ENCODE results near the gene NINJ1. TPM values are rescaled to one million over a fixed set of nuclear protein-coding genes. Genes with fewer than 3 reads are reported as not detected.

Gene NINJ1
- total RNA-seq, 4 donors from 2014 or later = 28.5 to 58.5 (median 45.7) TPM

DNA sequence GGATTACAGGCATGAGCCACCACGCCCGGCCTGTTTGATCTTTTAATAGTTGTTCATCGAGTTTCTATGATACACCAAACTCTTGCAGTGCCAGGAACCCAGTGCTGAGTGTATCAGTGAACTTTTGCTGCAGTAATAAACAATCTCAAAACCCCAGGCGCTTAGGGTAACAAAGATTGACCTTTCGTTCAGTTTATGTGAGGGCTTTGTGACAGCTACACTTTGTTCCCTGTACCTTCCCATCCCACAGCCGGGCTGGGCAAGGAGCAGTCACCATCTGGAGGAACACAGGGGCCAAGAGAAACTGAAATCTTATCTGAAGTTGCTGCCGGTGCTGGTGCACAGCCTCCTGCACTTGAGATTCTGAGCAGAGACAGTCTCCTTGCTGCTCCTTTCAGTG is 32.6 kb upstream of the NINJ1 start:
- Histone ChIP-seq H3K36me3 (no peaks in the 10 kb centered on the region), H3K4me1 (peaks cover 9 to 19% of the 10 kb centered on the region in 2 donors), H3K27me3 (no peaks in the 10 kb centered on the region), H3K4me3 (no peak overlapping the region), H3K9me3 (no peaks in the 10 kb centered on the region), H3K27ac (peak overlapping the region in 1 of 4 donors; percentile 62)
- DNase-seq = no peak
- TF ChIP-seq POLR2A (IDR thresholded peaks at IDR 0.05) = no peak
- TF ChIP-seq, protein P1, sequence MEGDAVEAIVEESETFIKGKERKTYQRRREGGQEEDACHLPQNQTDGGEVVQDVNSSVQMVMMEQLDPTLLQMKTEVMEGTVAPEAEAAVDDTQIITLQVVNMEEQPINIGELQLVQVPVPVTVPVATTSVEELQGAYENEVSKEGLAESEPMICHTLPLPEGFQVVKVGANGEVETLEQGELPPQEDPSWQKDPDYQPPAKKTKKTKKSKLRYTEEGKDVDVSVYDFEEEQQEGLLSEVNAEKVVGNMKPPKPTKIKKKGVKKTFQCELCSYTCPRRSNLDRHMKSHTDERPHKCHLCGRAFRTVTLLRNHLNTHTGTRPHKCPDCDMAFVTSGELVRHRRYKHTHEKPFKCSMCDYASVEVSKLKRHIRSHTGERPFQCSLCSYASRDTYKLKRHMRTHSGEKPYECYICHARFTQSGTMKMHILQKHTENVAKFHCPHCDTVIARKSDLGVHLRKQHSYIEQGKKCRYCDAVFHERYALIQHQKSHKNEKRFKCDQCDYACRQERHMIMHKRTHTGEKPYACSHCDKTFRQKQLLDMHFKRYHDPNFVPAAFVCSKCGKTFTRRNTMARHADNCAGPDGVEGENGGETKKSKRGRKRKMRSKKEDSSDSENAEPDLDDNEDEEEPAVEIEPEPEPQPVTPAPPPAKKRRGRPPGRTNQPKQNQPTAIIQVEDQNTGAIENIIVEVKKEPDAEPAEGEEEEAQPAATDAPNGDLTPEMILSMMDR (IDR thresholded peaks at IDR 0.05 in 4 of 5, conservative IDR thresholded peaks at IDR 0.05 in 1 of 5) = no peak
- intact Hi-C loops (cut with DNase I; ENCODE audit: low total_unique reads) = no loop called here
- in situ Hi-C loops (cut with MboI; ENCODE audit: low sequenced_read_pairs in 4 of 4) = loop anchor here (10.0 to 25.0 kb wide), 3 partner anchors 138 to 796 kb away; partner anchors contain the start of gene BARX1 (in 2 of the 4)
- ATAC-seq = peak; percentile 12 to 48

DNA sequence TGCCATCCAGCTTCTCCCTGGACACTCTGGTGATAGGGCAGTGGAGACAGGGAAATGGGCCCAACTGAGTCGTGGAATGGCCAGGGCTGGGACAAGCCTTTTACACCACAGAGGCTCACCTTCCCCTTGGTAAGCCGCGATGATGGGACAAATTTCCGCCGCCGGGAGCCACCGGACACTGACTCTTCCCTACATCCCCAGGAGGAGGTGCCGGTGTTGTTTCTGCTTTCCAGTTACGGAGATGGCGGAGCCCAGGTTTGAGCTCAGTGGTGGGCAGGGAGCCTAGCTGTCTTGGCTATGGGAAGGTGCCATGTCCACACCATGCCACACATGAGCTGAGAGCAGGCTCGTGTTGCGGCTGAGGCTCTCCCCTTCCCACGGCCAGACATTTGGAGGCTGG is 30.0 kb upstream of the NINJ1 start:
- intact Hi-C loops (cut with DNase I; ENCODE audit: low total_unique reads) = loop anchor here (5.0 kb wide), 1 partner anchor 43 kb away; no protein-coding TSS in a partner anchor
- DNase-seq (no peak), ATAC-seq (no peak)
- H3K4me1 ChIP-seq = peaks cover 11 to 31% of the 10 kb centered on the region in 2 donors
- TF ChIP-seq, protein P1 (IDR thresholded peaks at IDR 0.05 in 4 of 5, conservative IDR thresholded peaks at IDR 0.05 in 1 of 5) = no peak
- TF ChIP-seq POLR2A (IDR thresholded peaks at IDR 0.05) = no peak
- no peak overlapping the region for H3K27ac ChIP-seq
- H3K4me3 ChIP-seq = no peak overlapping the region
- H3K27me3 ChIP-seq = no peaks in the 10 kb centered on the region
- in situ Hi-C loops (cut with MboI; ENCODE audit: low sequenced_read_pairs in 4 of 4) = loop anchor here (5.0 to 25.0 kb wide), 5 partner anchors 138 to 798 kb away; partner anchors contain the start of gene BARX1 (in 2 of the 4)
- H3K36me3 ChIP-seq = no peaks in the 10 kb centered on the region
- H3K9me3 ChIP-seq = no peaks in the 10 kb centered on the region

DNA sequence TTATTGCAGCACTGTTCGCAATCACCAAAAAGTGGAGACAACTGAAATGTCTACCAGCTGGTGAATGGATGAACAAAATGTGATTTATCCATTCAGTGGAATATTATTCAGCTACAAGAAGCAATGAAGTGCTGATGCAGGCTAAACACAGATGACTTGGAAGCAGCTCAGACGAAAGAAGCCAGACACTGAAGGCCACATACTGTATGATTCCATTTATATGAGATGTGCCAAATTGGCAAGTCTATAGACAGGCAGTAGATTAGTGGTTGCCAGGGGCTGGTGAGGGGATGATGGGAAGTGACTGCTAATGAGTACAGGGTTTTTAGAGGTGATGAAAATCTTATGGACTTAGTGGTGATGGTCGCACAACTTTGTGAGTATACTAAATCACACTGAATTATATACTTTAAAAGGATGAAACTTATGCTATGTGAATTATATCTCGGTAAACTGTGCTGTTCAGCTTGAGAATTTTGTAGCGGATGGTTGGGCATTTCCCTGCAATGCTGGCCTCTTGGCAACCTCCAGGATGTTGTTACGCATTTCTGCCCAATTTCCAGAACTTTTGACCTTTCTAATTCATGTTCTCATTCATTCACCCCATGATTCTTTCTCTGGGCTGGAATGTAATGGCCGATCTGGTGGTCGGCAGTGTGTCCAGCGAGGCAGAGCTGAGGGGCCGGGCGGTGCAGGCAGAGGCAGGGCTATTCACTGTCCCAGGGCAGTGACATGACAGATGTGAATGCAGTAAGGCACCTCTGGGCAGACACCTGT is 27.9 kb upstream of the NINJ1 start:
- in situ Hi-C loops (cut with MboI; ENCODE audit: low sequenced_read_pairs in 4 of 4) (loop anchor here (5.0 to 25.0 kb wide), 5 partner anchors 140 to 800 kb away; partner anchors contain the start of gene BARX1 (in 2 of the 4)), intact Hi-C loops (cut with DNase I; ENCODE audit: low total_unique reads) (loop anchor here (2.0 to 5.0 kb wide), 2 partner anchors 21 to 45 kb away; no protein-coding TSS in a partner anchor)
- Histone ChIP-seq H3K27me3 (no peaks in the 10 kb centered on the region), H3K27ac (no peak overlapping the region), H3K4me3 (no peak overlapping the region), H3K4me1 (peaks cover 3 to 18% of the 10 kb centered on the region in 2 donors), H3K36me3 (no peaks in the 10 kb centered on the region), H3K9me3 (no peaks in the 10 kb centered on the region)
- TF ChIP-seq, protein P1 (IDR thresholded peaks at IDR 0.05 in 4 of 5, conservative IDR thresholded peaks at IDR 0.05 in 1 of 5) = no peak
- no peak for TF ChIP-seq POLR2A (IDR thresholded peaks at IDR 0.05)
- DNase-seq = no peak
- ATAC-seq = no peak

DNA sequence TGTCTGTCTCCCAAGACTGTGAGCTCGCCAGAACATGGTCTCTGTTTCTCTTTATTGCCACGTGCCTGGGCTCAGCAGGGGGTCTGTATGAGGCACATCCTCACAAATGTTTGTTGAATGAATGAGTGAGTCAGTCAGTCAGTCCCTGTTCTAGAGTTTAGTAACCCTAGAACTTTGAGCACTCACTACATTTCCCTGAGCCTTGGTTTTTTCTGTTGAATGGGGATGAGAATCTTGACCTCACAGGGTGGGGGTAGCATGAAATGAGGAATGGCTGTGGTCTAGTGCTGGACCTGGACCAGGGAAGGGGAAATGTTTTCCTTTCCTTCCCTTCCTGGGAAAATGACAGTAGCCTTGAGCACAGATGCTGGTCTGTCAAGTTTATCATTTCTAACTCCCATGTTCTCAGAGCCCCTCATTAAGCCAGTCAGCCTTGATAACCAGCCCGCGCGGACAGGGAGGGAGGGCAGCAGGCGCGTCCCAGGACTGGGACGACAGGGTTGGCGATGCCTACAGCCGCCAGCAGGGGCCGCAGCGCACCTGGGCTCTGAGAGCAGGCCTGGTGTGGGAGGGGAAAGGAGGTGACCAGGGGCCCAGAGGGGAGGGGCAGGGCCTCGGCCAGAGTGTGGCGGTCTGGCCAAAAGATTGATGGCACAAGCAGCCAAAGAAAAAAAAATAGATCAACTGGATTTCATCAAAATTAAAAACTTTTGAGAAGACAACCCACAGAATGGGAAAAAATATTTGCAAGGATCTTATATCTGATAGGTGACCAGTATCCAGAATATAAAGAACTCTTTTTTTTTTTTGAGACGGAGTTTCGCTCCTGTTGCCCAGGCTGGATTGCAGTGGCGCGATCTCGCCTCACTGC is 25.8 kb upstream of the NINJ1 start:
- Histone ChIP-seq H3K27ac (no peak overlapping the region), H3K4me3 (peak overlapping the region in 1 of 4 donors; percentile 11), H3K27me3 (no peaks in the 10 kb centered on the region), H3K9me3 (no peaks in the 10 kb centered on the region), H3K36me3 (no peaks in the 10 kb centered on the region), H3K4me1 (peaks cover 3 to 18% of the 10 kb centered on the region in 2 donors)
- intact Hi-C loops (cut with DNase I; ENCODE audit: low total_unique reads) (loop anchor here (1.0 to 5.0 kb wide), 5 partner anchors 23 to 145 kb away; no protein-coding TSS in a partner anchor), in situ Hi-C loops (cut with MboI; ENCODE audit: low sequenced_read_pairs in 4 of 4) (loop anchor here (5.0 to 25.0 kb wide), 5 partner anchors 142 to 802 kb away; partner anchors contain the start of gene BARX1 (in 2 of the 4))
- peak; percentile 88 to 94 for ATAC-seq
- no peak for TF ChIP-seq POLR2A (IDR thresholded peaks at IDR 0.05)
- TF ChIP-seq, protein P1 (IDR thresholded peaks at IDR 0.05 in 4 of 5, conservative IDR thresholded peaks at IDR 0.05 in 1 of 5) = peak; percentile 96 to 99 (median 97)
- peak; percentile 75 to 81 for DNase-seq
